GM21786 (cell line): Measurements from ENCODE around the gene LYRM4.

Source experiments
- ATAC-seq: cut with Tn5 transposase; IDR thresholded peaks from one replicate; pipeline ENCODE4 v1.9.1; 2021; ENCODE audit not compliant: unreplicated experiment

Gene LYRM4

DNA sequence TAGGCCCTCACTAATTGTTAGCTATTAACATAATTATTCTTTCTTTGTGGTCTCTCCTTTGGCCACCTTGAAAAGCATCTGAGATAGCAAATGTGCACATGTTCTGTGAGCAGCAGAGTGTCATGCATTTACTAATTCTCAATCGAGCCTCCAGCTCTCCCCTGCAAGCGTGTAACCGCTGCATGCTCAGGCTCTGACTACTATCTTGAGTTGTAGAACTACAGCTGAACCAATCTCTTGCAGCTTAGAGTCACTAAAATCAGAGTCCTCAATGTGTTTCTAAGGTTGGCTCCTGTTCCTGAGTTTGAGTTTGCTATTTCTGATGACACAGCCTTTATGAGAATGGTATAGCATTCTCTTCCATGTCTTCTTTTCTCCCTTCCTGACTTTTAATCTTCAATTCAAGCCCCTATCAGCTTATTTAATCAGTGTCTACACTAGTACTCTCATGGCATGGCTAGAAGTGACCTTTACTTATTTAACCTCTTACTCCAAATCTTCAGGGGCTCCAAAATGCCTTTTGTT is 110.1 kb downstream of the LYRM4 start:
- no peak for ATAC-seq

DNA sequence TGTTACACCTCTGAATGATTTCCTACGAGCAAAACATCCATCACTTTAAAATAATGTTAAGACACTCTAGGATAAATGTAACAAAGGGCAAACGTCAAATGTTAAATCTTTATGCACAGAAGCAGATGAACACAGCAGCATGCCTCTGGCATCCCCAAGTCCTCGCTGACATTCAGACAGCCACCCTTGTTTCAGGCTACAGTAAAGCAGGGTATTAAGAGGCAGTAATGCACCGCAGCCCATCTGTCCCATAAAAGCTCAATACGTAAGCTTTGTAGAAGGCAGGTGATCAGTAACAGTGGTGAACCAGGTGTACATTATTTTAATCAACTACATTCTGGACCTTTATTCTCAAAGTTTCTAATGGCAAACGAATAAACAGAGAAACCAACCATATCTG is 110.9 kb downstream of the LYRM4 start:
- ATAC-seq = no peak

DNA sequence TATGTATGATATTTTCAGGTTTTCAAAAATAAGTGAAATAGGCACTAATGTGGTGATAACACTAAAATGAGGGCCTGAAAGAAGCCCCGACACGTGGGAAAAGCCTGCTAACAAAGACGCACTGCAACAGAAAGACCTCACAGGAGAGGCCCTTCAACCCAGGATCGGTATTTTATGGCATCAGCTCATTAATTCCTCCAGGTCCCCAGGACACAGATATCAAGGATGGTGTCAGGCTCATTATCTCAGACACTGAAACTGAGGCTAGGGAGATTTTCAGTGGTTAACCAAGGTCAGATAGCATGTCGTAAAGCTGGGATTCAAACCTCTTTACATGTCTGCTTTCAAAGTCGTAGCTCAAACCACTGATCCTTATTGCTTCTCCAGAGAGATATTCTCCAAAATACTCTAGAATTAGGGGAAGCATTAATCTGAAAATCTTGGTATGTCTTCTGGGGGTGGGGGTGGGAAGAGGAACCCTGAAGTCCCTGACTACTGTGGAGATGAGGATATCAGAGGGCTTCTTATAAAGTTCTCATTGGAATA is 111.5 kb downstream of the LYRM4 start:
- no peak for ATAC-seq

- ATAC-seq = no peak
Observed at GRCh38 chr6:5146398-5146797, 114.4 kb downstream of the LYRM4 start.

- peak; percentile 52 for ATAC-seq
Observed at GRCh38 chr6:5143634-5144311, 117.0 kb downstream of the LYRM4 start.

DNA sequence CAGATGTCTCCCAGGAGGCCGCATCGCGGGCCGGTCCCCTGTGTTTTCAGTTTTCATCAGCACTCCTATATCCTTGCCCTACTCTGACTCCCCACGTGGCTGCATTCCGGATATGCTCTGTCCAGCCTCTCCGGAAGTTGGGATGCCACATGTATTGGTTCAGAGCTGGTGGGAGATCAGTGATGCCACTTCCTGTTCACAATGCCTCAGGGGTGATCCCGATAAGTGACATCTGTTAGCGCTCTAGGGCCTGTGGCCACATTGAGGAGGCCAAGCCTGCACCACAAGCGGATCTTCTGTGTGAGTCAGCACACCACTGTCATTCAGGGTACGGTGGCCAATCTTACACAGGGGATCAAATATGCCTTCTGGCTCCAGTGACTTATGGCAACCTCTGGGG is 117.8 kb downstream of the LYRM4 start:
- ATAC-seq = no peak

DNA sequence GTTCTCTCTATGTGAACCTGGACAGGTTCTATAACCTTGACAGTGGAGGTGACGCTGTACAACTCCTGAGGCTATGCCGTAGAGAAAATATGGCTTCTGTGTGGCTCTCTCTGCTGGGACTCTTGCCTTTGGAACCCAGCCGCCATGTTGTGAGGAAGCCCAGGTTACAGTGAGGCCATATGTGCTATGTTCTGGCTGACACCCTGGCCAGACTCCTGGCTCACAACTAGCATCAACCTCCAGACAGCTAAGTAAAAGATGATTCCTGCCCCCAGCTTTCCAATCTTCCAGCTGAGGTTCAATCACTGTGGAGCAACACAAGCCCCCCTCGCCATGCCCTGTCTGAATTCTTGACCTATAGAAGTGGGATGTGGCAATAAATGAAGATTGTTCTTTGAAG is 118.6 kb downstream of the LYRM4 start:
- ATAC-seq = no peak

DNA sequence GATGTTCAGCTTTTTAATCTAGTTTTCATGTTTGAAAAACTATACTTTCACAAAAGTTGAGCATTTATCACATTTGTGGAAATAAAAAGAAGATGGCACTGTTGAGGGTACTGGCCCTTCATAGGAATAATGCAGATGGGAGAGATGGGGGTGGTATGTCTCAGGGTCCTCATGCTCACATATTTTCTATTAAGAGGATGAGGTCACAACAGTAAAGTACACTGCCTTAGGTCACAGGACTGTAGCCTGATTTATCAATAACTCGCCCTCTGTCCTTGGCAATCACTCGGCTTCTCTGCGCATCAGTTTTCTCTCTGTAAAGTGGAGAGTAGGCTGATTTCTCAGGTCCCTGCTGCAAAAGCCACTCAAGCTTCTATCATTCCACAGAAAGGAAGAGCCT is 119.7 kb downstream of the LYRM4 start:
- ATAC-seq = no peak

DNA sequence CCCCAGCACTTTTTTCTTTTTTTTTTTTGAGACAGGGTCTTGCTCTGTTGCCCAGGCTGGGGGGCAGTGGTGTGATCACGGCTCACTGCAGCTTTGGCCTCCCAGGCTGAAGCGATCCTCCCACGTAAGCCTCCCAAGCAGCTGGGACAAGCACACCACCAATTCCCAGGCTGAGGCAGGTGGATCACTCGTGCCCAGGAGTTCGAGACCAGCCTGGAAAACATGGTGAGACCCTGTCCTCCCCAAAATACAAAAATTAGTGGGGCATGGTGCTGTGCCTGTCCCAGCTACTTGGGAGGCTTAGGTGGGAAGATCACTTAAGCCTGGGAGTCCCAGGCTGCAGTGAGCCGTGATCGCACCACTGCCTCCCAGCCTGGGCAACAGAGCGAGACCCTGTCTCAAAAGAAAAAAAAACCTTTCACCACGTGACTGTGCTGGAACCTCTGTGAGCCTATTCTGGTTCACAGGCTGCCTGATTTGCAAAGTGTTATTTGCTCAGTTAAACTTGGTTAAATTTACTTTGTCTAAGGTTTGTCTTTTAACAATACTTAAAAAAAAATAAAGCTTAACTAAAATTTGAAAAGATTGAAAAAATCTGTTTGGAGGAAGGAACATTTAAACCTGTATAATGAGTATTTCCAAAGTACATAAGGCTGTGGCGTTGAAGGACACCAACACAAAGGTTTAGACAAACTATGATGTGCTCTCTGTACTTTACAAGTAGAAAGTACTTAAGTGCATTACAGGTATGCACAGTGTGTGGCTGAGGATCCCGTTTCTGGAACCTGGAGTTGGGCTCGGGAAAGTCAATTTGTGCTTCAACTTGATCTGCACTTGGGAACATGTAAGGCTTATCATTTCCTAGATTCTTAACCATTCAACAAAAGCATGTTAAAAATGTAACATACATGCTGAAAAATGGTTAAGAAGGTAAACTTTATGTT is 120.7 kb downstream of the LYRM4 start:
- no peak for ATAC-seq

GRCh38 chr6:5138995-5139827 is 121.5 kb downstream of the LYRM4 start:
- ATAC-seq = no peak

DNA sequence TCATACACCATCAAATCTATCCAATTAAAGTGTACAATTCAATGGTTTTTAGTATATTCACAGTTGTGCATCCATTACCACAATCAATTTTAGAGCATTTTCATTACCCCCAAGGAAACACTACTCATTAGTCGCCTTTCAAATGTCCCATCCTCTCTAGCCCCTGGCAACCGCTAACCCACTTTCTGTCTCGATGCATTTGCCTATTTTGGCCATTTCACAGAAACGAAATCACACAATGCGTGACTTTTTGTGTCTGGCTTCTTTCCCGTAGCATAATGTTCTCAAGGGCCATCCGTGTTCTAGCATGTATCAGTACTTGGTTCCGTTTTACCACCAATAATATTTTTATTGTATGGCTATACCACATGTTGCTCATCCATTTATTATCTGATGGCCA is 123.9 kb downstream of the LYRM4 start:
- no peak for ATAC-seq

DNA sequence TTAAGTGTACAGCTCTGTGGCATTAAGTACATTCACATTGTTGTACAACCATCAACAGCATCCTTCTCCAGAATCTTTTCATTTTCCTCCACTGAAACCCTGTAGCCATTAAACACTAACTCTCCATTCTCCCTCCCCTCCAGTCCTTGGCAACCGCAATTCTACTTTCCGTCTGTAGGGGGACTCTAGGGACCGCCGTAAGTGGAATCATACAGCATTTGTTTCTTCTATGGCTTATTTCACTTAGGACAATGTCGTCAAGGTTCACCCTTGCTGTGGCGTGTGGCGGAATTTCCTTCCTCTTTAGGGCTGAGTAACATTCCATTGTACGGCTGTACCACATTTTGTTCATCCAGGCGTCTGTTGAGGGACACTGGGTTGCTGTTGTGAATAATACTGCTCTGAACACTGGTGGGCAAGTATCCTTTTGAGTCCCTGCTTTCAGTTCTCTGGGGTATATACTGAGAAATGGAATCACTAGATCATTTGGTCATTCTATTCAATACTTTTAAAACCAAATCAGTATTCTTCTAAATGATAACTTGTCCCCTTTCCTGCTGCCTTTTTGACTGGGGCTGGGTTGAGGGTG is 124.9 kb downstream of the LYRM4 start:
- ATAC-seq = no peak

DNA sequence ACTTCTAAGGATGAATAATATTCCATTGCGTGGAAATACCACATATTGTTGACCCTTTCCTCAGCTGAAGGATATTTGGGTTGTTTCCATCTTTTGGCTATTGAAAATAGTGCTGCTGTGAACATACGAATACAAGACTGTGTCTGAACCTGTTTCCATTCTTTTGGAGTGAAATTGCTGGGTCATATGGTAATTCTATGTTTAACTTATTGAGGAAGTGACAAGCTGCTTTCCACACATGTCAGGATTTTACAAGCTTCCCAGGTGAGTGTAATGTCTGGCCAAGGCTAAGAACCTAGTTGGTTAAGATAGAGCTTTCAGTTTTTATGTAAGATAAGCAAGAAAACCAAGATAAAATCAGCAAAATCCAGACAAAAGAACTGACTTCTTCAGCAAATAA is 126.8 kb downstream of the LYRM4 start:
- no peak for ATAC-seq

- ATAC-seq = peak; percentile 86
Observed at GRCh38 chr6:5132731-5133130, 128.0 kb downstream of the LYRM4 start.

DNA sequence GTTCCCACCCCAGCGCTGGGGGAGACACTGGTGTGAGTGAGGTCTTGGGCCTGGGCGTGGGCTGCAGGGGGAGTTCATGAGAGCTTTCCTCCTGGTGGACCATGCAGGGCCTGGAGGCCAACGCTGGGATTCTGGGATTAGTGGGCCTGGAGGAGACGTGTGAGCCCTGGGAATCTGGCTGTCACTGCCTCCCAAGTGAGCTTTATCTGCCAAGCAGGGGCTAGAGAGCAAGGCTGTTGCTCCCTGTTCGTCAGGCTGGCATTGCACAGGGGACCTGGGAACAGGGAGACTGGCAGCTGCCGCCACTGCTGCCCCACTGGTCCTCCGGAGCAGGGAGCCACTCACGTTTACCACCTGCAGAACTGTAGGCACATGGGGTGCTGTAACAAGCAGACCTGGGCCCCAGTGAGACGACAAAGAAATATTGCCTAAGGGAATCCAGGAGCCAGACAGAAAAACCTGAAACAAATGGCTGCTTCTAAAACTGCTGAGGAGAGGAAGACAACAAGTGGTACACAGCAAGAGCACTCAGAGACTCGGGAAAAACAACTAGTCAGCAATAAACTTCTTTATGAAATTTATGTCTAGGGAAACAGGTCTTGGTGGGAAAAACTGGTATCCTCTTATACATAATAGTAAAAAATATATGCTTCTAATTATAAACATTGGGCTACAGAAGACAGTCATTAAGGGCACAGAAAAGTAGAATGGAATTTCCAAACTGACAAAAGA is 130.4 kb downstream of the LYRM4 start:
- ATAC-seq = no peak

- no peak for ATAC-seq
Observed at GRCh38 chr6:5128351-5128750, 132.4 kb downstream of the LYRM4 start.

DNA sequence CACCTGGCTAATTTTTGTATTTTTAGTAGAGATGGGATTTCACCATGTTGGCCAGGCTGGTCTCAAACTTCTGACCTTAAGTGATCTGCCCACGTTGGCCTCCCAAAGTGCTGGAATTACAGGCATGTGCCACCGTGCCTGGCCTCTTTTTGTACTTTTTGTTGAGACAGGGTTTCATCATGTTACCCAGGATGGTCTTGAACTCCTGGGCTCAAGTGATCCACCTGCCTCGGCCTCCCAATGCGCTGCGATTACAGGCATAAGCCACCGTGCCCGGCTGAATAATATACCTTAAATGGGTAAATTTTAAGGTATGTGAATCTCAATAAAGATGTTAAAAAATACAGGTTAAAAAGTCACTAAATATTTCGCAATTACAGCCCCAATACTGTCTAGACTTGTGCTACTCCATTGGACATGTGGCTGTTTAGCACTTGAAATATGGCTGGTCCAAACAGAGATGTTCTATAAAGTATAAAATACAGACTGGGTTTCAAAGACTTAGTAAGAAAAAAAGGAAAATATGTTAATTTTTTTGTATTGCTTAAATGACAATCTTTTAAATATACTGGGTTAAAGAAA is 133.6 kb downstream of the LYRM4 start:
- no peak for ATAC-seq

GRCh38 chr6:5126214-5126613 is 134.5 kb downstream of the LYRM4 start:
- ATAC-seq = no peak

DNA sequence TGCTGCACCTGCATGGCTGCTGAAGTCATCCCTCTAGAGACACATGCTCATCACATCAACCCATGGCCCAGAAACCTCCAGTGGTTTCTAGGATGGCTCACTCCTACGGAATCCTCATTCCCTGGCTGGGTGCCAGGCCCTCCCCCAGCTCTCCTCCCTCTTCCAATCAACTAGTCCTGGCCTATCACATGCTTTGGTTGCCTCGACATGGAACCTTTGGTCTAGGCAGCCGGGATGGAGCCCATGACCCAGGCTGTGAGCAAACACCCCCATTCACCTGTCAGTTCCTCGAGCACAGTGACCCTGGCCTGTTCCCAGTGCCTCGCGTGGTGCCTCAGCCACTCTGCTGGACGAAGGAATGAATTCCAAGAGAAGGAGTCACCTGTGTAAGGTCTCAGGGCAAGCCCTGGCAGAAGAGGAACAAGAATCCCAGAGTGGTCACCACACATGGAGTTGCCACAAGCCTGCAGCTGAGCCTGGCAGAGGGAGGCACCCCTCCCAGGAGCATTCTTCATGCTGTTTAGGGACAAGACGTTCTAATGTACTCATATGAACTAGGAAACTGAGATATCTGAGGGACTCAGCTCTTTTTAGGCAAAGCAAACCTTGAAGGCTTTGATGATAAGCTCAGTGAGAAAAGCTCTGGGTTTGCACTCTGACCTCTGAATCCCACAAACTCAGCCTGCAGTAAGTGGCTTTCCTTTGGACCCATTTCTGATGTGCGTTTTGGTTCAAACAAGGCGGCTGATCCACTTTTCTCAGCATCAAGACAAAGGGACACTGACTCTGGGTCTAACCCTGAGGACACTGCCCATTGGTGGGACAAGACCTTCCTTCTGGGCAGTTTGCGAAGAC is 135.4 kb downstream of the LYRM4 start:
- ATAC-seq = no peak
